SJSA1 (cell line): ENCODE results near the gene COPZ2. TPM values are rescaled to one million over a fixed set of nuclear protein-coding genes. Genes with fewer than 3 reads are reported as not detected.
"Not testable (repeated sequence)": the region's sequence is repeated elsewhere in the genome, so short reads cannot be mapped to it uniquely, and the experiment has no call there.

Source experiments
- DNase-seq, 2 experiments: peaks; one replicate each; pipeline ENCODE4 v3.0.0-alpha.2; 2015 to 2020; ENCODE audit warnings: low spot score in 2 of 2, low read depth in 1 of 2
- H3K27ac ChIP-seq: fragments of 250-450 bp; sonication (Bioruptor Pico); 2 replicates; pipeline ENCODE4 v1.5.1; 2020; ENCODE audit warnings: mild to moderate bottlenecking, moderate library complexity
- H3K27me3 ChIP-seq: fragments of 250-450 bp; sonication (Bioruptor Pico); replicated peaks from 2 replicates; pipeline ENCODE4 v1.5.1; 2020; ENCODE audit warnings: mild to moderate bottlenecking, moderate library complexity
- H3K36me3 ChIP-seq: fragments of 250-450 bp; sonication (Bioruptor Pico); 2 replicates; pipeline ENCODE4 v1.5.1; 2020; ENCODE audit warnings: mild to moderate bottlenecking
- H3K4me1 ChIP-seq: fragments of 250-450 bp; sonication (Bioruptor Pico); replicated peaks from 2 replicates; pipeline ENCODE4 v1.6.1; 2021; ENCODE audit warnings: mild to moderate bottlenecking
- H3K4me3 ChIP-seq: fragments of 250-450 bp; sonication (Bioruptor Pico); 2 replicates; pipeline ENCODE4 v1.5.1; 2020; ENCODE audit warnings: mild to moderate bottlenecking
- H3K9me3 ChIP-seq: fragments of 250-450 bp; sonication (Bioruptor Pico); replicated peaks from 2 replicates; pipeline ENCODE4 v1.5.1; 2020; ENCODE audit warnings: mild to moderate bottlenecking
- total RNA-seq: library from RNA; depleted of rRNA; stranded (reverse); fragments of >200 nt; shearing (Covaris generic); gene quantifications from 2 replicates; pipeline ENCODE4 v1.2.3, GENCODE V29; 2014

Gene COPZ2
- total RNA-seq, 1 experiment from 2014 or later, result 21.1 TPM

DNA sequence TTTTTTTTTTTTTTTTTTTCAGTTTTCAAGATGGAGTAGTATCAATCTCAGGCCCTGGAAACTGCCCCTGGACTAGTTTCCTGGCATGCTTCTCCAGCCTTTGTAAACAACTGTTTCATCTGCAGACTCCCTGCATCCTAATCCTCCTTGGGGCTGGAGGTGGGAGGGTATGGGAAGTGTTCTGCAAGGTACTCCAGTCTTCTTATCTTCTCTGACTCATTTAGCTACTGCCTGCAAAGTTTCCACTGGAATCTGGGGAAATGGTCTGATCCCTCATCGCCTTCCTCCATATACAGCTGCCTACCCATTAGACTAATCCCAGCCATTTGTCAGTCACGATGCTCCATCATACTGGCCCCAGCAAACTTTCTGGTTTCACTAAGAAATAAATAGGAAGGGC is 21.5 kb downstream of the COPZ2 start:
- no peaks in the 10 kb centered on the region for H3K36me3 ChIP-seq
- no peaks in the 10 kb centered on the region for H3K9me3 ChIP-seq
- no peaks in the 10 kb centered on the region for H3K27me3 ChIP-seq
- no peak overlapping the region for H3K27ac ChIP-seq
- peaks cover 14% of the 10 kb centered on the region for H3K4me1 ChIP-seq
- DNase-seq, result no peak
- H3K4me3 ChIP-seq, result no peak overlapping the region

DNA sequence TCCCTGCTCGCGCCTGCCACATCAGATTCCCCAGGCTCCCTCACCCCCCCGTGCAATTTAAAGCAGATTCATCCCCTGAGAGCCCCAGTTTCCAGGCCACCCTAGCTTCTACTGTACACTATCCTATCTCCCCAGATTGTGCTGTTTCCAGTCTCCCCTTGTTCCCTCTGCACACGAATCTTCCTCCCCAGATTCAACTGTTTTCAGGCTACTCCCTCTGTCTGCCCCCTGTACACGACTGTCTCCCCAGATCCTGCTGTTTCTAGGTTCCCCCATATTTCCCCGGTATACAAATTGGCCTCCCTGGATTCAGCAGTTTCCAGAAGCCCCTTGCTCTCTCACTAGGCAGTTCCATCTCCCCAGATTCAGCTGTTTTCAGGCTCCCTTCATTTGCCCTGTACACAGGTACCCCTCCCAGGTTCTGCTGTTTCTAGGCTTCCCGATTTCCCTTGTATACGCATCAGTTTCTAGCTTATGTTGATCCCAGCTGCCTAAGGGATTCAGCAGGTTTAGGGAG is 22.9 kb downstream of the COPZ2 start:
- Histone ChIP-seq H3K4me3 (no peak overlapping the region), H3K27me3 (no peaks in the 10 kb centered on the region), H3K9me3 (no peaks in the 10 kb centered on the region), H3K4me1 (peaks cover 14% of the 10 kb centered on the region), H3K36me3 (no peaks in the 10 kb centered on the region), H3K27ac (no peak overlapping the region)
- DNase-seq, result no peak

- Histone ChIP-seq H3K36me3 (no peaks in the 10 kb centered on the region), H3K4me1 (peaks cover 14% of the 10 kb centered on the region), H3K27me3 (no peaks in the 10 kb centered on the region), H3K9me3 (no peaks in the 10 kb centered on the region), H3K4me3 (no peak overlapping the region), H3K27ac (no peak overlapping the region)
- DNase-seq, result no peak
Measured at GRCh38 chr17:48013876-48014594, 23.6 kb downstream of the COPZ2 start.

- Histone ChIP-seq H3K9me3 (no peaks in the 10 kb centered on the region), H3K4me3 (no peak overlapping the region), H3K4me1 (peaks cover 18% of the 10 kb centered on the region), H3K36me3 (no peaks in the 10 kb centered on the region), H3K27ac (no peak overlapping the region), H3K27me3 (no peaks in the 10 kb centered on the region)
- DNase-seq, result no peak
Measured at GRCh38 chr17:48012654-48013053, 24.9 kb downstream of the COPZ2 start.

DNA sequence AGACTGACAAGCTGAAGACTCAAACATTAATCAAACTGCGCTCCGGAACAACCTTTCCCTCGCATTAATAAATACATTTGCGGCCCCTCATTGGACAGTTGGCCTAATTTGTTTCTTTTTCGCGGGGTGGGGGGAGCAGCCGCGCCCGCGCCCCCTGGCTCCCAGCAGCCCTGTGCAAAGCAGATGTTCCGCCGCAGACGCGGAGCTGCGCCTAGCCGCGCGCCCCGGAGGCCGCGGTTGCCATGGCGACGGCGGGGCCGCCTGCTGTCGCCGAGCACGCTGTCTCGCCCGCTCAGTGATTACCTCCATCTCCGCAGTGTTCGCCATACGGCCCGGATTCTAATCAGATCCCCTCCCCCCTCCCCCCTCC is 25.5 kb downstream of the COPZ2 start:
- Histone ChIP-seq H3K27me3 (no peaks in the 10 kb centered on the region), H3K27ac (no peak overlapping the region), H3K36me3 (no peaks in the 10 kb centered on the region), H3K4me1 (peaks cover 18% of the 10 kb centered on the region), H3K4me3 (peak overlapping the region; percentile 35), H3K9me3 (no peaks in the 10 kb centered on the region)
- peak; percentile 33 to 65 for DNase-seq

DNA sequence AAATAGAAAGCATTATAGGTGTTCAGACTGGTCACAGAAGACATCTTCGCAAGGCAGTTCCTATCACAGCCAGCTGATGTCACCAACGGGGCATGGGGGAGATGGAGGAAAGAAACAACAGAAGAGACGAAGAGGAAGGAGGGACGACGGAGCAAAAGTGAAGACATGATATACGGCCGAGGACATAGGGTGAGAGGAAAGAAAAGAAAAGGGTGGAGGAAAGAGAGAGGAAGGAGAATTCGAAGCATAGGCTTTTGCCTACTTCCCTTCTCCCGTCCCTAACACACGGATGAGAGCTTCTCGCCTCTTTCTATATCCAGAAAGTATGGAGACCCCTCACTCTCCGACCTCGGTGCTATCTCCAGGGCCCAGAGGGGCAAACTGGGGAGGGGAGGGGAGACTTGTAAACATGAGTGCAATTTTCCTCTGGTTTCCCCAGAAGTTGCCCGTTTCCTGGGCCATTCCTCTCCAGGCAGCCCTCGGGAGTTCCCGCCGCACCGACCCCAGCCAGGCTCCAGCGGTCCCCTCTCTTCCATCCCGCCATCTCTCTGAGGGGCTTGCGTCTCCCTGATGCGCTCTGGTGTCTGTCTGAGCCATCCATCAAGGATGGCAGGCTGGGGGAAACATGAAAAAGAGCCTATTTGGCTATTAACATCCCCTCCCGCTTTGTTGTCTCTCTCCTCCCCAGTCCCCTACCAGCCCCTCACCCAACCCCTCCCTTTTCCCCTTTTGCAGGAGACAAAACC is 26.0 kb downstream of the COPZ2 start:
- H3K9me3 ChIP-seq, result no peaks in the 10 kb centered on the region
- H3K4me1 ChIP-seq, result peaks cover 18% of the 10 kb centered on the region
- H3K36me3 ChIP-seq, result no peaks in the 10 kb centered on the region
- peak overlapping the region; percentile 35 for H3K4me3 ChIP-seq
- no peak overlapping the region for H3K27ac ChIP-seq
- H3K27me3 ChIP-seq, result no peaks in the 10 kb centered on the region
- peak in 1 of 2 experiments; percentile 52 for DNase-seq

DNA sequence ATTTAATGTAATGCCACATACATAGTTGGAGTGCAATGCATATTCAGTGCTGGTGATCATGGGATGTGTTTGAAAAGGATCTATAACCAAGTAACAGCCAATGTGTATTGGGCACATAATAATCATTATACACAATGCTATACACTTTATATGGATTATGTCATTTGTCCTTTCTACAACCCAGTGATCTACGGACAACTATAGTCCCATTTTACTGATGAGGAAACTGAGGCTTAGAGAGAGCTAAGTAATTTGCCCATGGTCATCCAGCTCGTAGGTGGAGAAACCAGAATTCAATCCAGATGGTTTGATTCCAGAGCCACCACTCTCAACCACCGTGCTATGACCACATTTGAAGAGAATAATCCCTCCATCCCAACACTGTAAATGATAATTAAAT is 27.4 kb downstream of the COPZ2 start:
- Histone ChIP-seq H3K36me3 (no peaks in the 10 kb centered on the region), H3K27ac (no peak overlapping the region)

GRCh38 chr17:48006936-48007709 is 30.5 kb downstream of the COPZ2 start:
- Histone ChIP-seq H3K27me3 (no peaks in the 10 kb centered on the region), H3K4me1 (peaks cover 53% of the 10 kb centered on the region), H3K36me3 (no peaks in the 10 kb centered on the region), H3K4me3 (no peak overlapping the region), H3K27ac (no peak overlapping the region), H3K9me3 (no peaks in the 10 kb centered on the region)
- no peak for DNase-seq

More for the DNA sequence above, 27.4 kb downstream of the COPZ2 start:
- no peaks in the 10 kb centered on the region for H3K27me3 ChIP-seq
- H3K9me3 ChIP-seq, result no peaks in the 10 kb centered on the region
- peaks cover 27% of the 10 kb centered on the region for H3K4me1 ChIP-seq
- DNase-seq, result no peak
- no peak overlapping the region for H3K4me3 ChIP-seq

DNA sequence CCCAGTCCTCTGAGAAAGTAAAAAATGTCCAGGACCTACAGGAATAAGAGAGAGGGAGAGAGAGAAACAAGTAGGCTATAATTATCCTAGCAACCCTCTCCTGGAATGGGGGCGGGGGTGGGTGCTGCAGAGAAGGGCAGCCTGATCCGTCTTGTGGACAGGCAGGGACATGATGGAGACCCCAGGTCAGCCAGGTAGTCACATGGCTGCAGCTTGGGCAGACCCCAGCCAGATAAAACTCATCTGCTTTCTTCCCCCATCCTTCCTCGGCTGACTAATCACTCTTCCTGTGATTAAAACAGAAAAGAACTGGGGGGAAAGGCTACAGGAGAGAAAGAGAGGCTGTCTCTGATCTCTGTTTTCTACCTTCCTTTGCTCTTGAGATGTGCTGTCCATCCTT is 32.6 kb downstream of the COPZ2 start:
- Histone ChIP-seq H3K9me3 (no peaks in the 10 kb centered on the region), H3K4me3 (no peak overlapping the region), H3K4me1 (peaks cover 52% of the 10 kb centered on the region), H3K36me3 (no peaks in the 10 kb centered on the region), H3K27ac (no peak overlapping the region), H3K27me3 (no peaks in the 10 kb centered on the region)
- DNase-seq, result no peak

- Histone ChIP-seq H3K4me3 (no peak overlapping the region), H3K9me3 (no peaks in the 10 kb centered on the region), H3K4me1 (peaks cover 56% of the 10 kb centered on the region), H3K36me3 (no peaks in the 10 kb centered on the region), H3K27me3 (no peaks in the 10 kb centered on the region), H3K27ac (peak overlapping the region; percentile 94; the same call in 1 of the 2 replicates)
- DNase-seq, result no peak
Measured at GRCh38 chr17:48003417-48004151, 34.0 kb downstream of the COPZ2 start.

- H3K4me3 ChIP-seq, result no peak overlapping the region
- H3K27ac ChIP-seq, result peak overlapping the region; percentile 94
- H3K36me3 ChIP-seq, result no peaks in the 10 kb centered on the region
- no peaks in the 10 kb centered on the region for H3K27me3 ChIP-seq
- H3K4me1 ChIP-seq, result peaks cover 54% of the 10 kb centered on the region
- DNase-seq, result no peak
- no peaks in the 10 kb centered on the region for H3K9me3 ChIP-seq
Measured at GRCh38 chr17:48002916-48003416, 34.6 kb downstream of the COPZ2 start.

DNA sequence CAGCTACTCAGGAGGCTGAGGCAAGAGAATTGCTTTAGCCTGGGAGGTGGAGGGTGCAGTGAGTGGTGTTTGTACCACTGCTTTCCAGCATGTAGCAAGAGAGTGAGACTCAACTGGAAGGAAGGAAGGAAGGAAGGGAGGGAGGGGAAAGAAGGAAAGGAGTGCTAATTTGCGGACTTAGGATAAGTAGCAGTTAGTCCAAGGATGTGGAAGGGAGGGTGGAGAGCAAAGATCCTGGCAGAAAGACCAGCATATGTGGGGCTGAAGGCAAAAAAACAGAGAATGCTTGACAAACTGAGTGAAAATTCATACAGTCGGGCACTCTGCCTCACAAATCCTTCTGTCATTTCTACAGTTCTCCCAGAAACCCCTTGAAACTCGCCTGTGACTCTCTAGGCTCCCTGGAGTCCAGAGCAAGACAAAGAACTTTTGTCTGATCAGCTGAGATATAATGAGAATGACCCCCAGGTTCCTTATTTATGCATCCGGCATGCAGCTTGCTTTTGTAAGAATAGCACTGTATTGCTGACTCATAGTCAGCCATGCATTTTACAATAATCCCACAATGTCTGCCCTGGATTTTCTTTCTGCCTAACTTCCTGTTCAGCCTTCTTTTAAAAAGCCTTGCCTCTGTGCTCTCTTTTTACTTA is 35.2 kb downstream of the COPZ2 start:
- Histone ChIP-seq H3K4me3 (no peak overlapping the region), H3K36me3 (no peaks in the 10 kb centered on the region), H3K9me3 (no peaks in the 10 kb centered on the region), H3K4me1 (peaks cover 54% of the 10 kb centered on the region), H3K27me3 (no peaks in the 10 kb centered on the region), H3K27ac (peak overlapping the region; percentile 94)
- DNase-seq, result peak; percentile 79 to 87

GRCh38 chr17:48001657-48002056 is 35.9 kb downstream of the COPZ2 start:
- DNase-seq, result not testable (repeated sequence)
- H3K27ac ChIP-seq, result peak overlapping the region; percentile 94

More at GRCh38 chr17:48001657-48002056, 35.9 kb downstream of the COPZ2 start:
- H3K36me3 ChIP-seq, H3K9me3 ChIP-seq, H3K4me3 ChIP-seq, H3K27me3 ChIP-seq: not testable (repeated sequence)
- peaks cover 54% of the 10 kb centered on the region for H3K4me1 ChIP-seq
